ENCODE results near the gene NBEAL2. TPM values are rescaled to one million over a fixed set of nuclear protein-coding genes. Genes with fewer than 3 reads are reported as not detected.
"Not testable (repeated sequence)": the region's sequence is repeated elsewhere in the genome, so short reads cannot be mapped to it uniquely, and the experiment has no call there.

NBEAL2 gene
- total RNA-seq, 1 donor from 2014 or later = 14.8 TPM

- Histone ChIP-seq H3K9me3 (ENCODE audit: insufficient read depth, low read depth, low read length) (no peaks in the 10 kb centered on the region), H2AFZ (ENCODE audit: low read depth, low read length) (no peak overlapping the region), H3K79me2 (ENCODE audit: insufficient read depth, low read length) (peaks cover 6% of the 10 kb centered on the region), H3K36me3 (ENCODE audit: insufficient read depth, low read length) (peaks cover 38% of the 10 kb centered on the region), H3K9ac (ENCODE audit: low read length) (no peak overlapping the region), H3K4me1 (ENCODE audit: insufficient read depth, low read length) (no peaks in the 10 kb centered on the region), H3K27ac (ENCODE audit: low read depth, low read length) (no peak overlapping the region), H3K27me3 (ENCODE audit: insufficient read depth, low read length) (no peaks in the 10 kb centered on the region), H3K4me3 (ENCODE audit: insufficient read depth, low read depth, low read length) (no peak overlapping the region), H4K20me1 (ENCODE audit: insufficient read depth, low read length) (peaks cover 21% of the 10 kb centered on the region), H3K4me2 (ENCODE audit: low read length) (no peak overlapping the region)
- H3K9me3 Mint-ChIP-seq (ENCODE audit: unreplicated experiment) = no peaks in the 10 kb centered on the region
- H3K4me1 Mint-ChIP-seq (ENCODE audit: low read depth, unreplicated experiment) = peaks cover 4% of the 10 kb centered on the region
- FAIRE-seq = no peak
- no peak for TF ChIP-seq EZH2 (IDR thresholded peaks at IDR 0.05; ENCODE audit: insufficient read depth, low read length)
- no peak for TF ChIP-seq CTCF (IDR thresholded peaks at IDR 0.05; ENCODE audit: insufficient read depth, low read depth, low read length)
- DNase-seq (ENCODE audit: low read depth) = no peak
- H3K27me3 Mint-ChIP-seq (ENCODE audit: low read depth, unreplicated experiment) = no peaks in the 10 kb centered on the region
- no peak overlapping the region for H3K27ac Mint-ChIP-seq (ENCODE audit: unreplicated experiment)
- peaks cover 14% of the 10 kb centered on the region for H3K36me3 Mint-ChIP-seq (ENCODE audit: low read depth, unreplicated experiment)
- no peak overlapping the region for H3K4me3 Mint-ChIP-seq (ENCODE audit: unreplicated experiment)
Observed at GRCh38 chr3:47034868-47035489, 55.5 kb downstream of the NBEAL2 start.

- DNase-seq (ENCODE audit: low read depth) (no peak), FAIRE-seq (no peak)
- no peak overlapping the region for H2AFZ ChIP-seq (ENCODE audit: low read depth, low read length)
- TF ChIP-seq CTCF (IDR thresholded peaks at IDR 0.05; ENCODE audit: insufficient read depth, low read depth, low read length) = no peak
- peaks cover 45% of the 10 kb centered on the region for H3K36me3 ChIP-seq (ENCODE audit: insufficient read depth, low read length)
- no peaks in the 10 kb centered on the region for H3K27me3 ChIP-seq (ENCODE audit: insufficient read depth, low read length)
- Mint-ChIP-seq H3K4me1 (ENCODE audit: low read depth, unreplicated experiment) (peaks cover 4% of the 10 kb centered on the region), H3K9me3 (ENCODE audit: unreplicated experiment) (no peaks in the 10 kb centered on the region), H3K4me3 (ENCODE audit: unreplicated experiment) (no peak overlapping the region), H3K27me3 (ENCODE audit: low read depth, unreplicated experiment) (no peaks in the 10 kb centered on the region), H3K27ac (ENCODE audit: unreplicated experiment) (no peak overlapping the region), H3K36me3 (ENCODE audit: low read depth, unreplicated experiment) (peaks cover 14% of the 10 kb centered on the region)
- H4K20me1 ChIP-seq (ENCODE audit: insufficient read depth, low read length) = peaks cover 20% of the 10 kb centered on the region
- H3K9ac ChIP-seq (ENCODE audit: low read length) = no peak overlapping the region
- H3K27ac ChIP-seq (ENCODE audit: low read depth, low read length) = no peak overlapping the region
- no peaks in the 10 kb centered on the region for H3K9me3 ChIP-seq (ENCODE audit: insufficient read depth, low read depth, low read length)
- no peak overlapping the region for H3K4me3 ChIP-seq (ENCODE audit: insufficient read depth, low read depth, low read length)
- H3K4me2 ChIP-seq (ENCODE audit: low read length) = no peak overlapping the region
- peaks cover 6% of the 10 kb centered on the region for H3K79me2 ChIP-seq (ENCODE audit: insufficient read depth, low read length)
- no peaks in the 10 kb centered on the region for H3K4me1 ChIP-seq (ENCODE audit: insufficient read depth, low read length)
Observed at GRCh38 chr3:47035645-47036044, 56.2 kb downstream of the NBEAL2 start.

- H3K79me2 ChIP-seq (ENCODE audit: insufficient read depth, low read length) = peaks cover 6% of the 10 kb centered on the region
- TF ChIP-seq CTCF (IDR thresholded peaks at IDR 0.05; ENCODE audit: insufficient read depth, low read depth, low read length) (no peak), EZH2 (IDR thresholded peaks at IDR 0.05; ENCODE audit: insufficient read depth, low read length) (no peak)
- peaks cover 50% of the 10 kb centered on the region for H3K36me3 ChIP-seq (ENCODE audit: insufficient read depth, low read length)
- H3K36me3 Mint-ChIP-seq (ENCODE audit: low read depth, unreplicated experiment) = peaks cover 15% of the 10 kb centered on the region
- H3K9ac ChIP-seq (ENCODE audit: low read length) = no peak overlapping the region
- no peak overlapping the region for H3K27ac ChIP-seq (ENCODE audit: low read depth, low read length)
- no peaks in the 10 kb centered on the region for H3K27me3 Mint-ChIP-seq (ENCODE audit: low read depth, unreplicated experiment)
- no peaks in the 10 kb centered on the region for H3K4me1 Mint-ChIP-seq (ENCODE audit: low read depth, unreplicated experiment)
- H3K9me3 Mint-ChIP-seq (ENCODE audit: unreplicated experiment) = no peaks in the 10 kb centered on the region
- H3K4me1 ChIP-seq (ENCODE audit: insufficient read depth, low read length) = no peaks in the 10 kb centered on the region
- H3K4me3 ChIP-seq (ENCODE audit: insufficient read depth, low read depth, low read length) = no peak overlapping the region
- no peak overlapping the region for H3K4me2 ChIP-seq (ENCODE audit: low read length)
- H3K27ac Mint-ChIP-seq (ENCODE audit: unreplicated experiment) = no peak overlapping the region
- no peaks in the 10 kb centered on the region for H3K27me3 ChIP-seq (ENCODE audit: insufficient read depth, low read length)
- H3K4me3 Mint-ChIP-seq (ENCODE audit: unreplicated experiment) = no peak overlapping the region
- FAIRE-seq (no peak), DNase-seq (ENCODE audit: low read depth) (no peak)
- H2AFZ ChIP-seq (ENCODE audit: low read depth, low read length) = no peak overlapping the region
- no peaks in the 10 kb centered on the region for H3K9me3 ChIP-seq (ENCODE audit: insufficient read depth, low read depth, low read length)
- peaks cover 17% of the 10 kb centered on the region for H4K20me1 ChIP-seq (ENCODE audit: insufficient read depth, low read length)
Observed at GRCh38 chr3:47036145-47036544, 56.7 kb downstream of the NBEAL2 start.

- H3K4me3 Mint-ChIP-seq (ENCODE audit: unreplicated experiment); H2AFZ ChIP-seq (ENCODE audit: low read depth, low read length); H3K9ac ChIP-seq (ENCODE audit: low read length); H3K4me1 ChIP-seq (ENCODE audit: insufficient read depth, low read length); H3K27me3 ChIP-seq (ENCODE audit: insufficient read depth, low read length); H3K4me1 Mint-ChIP-seq (ENCODE audit: low read depth, unreplicated experiment); FAIRE-seq; H3K27me3 Mint-ChIP-seq (ENCODE audit: low read depth, unreplicated experiment); H3K4me3 ChIP-seq (ENCODE audit: insufficient read depth, low read depth, low read length); H3K4me2 ChIP-seq (ENCODE audit: low read length); H3K9me3 ChIP-seq (ENCODE audit: insufficient read depth, low read depth, low read length); H3K27ac Mint-ChIP-seq (ENCODE audit: unreplicated experiment); H3K79me2 ChIP-seq (ENCODE audit: insufficient read depth, low read length); H3K27ac ChIP-seq (ENCODE audit: low read depth, low read length); DNase-seq (ENCODE audit: low read depth); H3K9me3 Mint-ChIP-seq (ENCODE audit: unreplicated experiment): not testable (repeated sequence)
- H3K36me3 ChIP-seq (ENCODE audit: insufficient read depth, low read length) = peaks cover 55% of the 10 kb centered on the region
- peaks cover 12% of the 10 kb centered on the region for H4K20me1 ChIP-seq (ENCODE audit: insufficient read depth, low read length)
- peaks cover 15% of the 10 kb centered on the region for H3K36me3 Mint-ChIP-seq (ENCODE audit: low read depth, unreplicated experiment)
Observed at GRCh38 chr3:47037302-47037701, 57.8 kb downstream of the NBEAL2 start.

Measured in astrocyte (in vitro differentiated cells and primary cell).